ENCODE data around the gene ERICH2.

Gene ERICH2

DNA sequence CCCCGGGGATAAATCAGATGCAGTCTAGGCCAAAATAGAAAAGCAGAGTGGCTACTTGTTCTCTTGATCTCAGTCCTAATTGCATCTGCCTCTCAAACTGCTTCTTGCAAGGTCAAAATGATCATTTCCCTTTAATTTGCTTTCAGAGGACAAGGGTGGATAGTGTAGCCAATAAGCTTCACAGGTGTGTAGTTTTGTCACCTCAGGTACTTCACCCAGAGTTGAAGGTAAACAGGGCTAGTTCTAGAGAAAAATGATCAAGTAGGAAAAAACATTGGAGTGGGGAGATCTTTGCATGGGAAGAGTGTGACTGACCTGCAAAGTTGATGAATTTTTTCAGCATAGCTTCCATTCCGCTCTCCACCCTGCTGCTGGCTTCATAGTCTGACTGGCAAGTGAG is 8.7 kb downstream of the ERICH2 start:
- Histone ChIP-seq H3K4me3 (ENCODE audit: low read depth, low read length) (no peak overlapping the region), H3K36me3 (no peaks in the 10 kb centered on the region), H3K27me3 (ENCODE audit: insufficient read depth, low read depth, severe bottlenecking) (no peaks in the 10 kb centered on the region), H3K27ac (no peak overlapping the region), H3K9me3 (ENCODE audit: severe bottlenecking) (no peaks in the 10 kb centered on the region)
- DNase-seq, result no peak
- TF ChIP-seq, protein P1, sequence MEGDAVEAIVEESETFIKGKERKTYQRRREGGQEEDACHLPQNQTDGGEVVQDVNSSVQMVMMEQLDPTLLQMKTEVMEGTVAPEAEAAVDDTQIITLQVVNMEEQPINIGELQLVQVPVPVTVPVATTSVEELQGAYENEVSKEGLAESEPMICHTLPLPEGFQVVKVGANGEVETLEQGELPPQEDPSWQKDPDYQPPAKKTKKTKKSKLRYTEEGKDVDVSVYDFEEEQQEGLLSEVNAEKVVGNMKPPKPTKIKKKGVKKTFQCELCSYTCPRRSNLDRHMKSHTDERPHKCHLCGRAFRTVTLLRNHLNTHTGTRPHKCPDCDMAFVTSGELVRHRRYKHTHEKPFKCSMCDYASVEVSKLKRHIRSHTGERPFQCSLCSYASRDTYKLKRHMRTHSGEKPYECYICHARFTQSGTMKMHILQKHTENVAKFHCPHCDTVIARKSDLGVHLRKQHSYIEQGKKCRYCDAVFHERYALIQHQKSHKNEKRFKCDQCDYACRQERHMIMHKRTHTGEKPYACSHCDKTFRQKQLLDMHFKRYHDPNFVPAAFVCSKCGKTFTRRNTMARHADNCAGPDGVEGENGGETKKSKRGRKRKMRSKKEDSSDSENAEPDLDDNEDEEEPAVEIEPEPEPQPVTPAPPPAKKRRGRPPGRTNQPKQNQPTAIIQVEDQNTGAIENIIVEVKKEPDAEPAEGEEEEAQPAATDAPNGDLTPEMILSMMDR (IDR thresholded peaks at IDR 0.05; ENCODE audit: low read depth, low read length), result no peak

DNA sequence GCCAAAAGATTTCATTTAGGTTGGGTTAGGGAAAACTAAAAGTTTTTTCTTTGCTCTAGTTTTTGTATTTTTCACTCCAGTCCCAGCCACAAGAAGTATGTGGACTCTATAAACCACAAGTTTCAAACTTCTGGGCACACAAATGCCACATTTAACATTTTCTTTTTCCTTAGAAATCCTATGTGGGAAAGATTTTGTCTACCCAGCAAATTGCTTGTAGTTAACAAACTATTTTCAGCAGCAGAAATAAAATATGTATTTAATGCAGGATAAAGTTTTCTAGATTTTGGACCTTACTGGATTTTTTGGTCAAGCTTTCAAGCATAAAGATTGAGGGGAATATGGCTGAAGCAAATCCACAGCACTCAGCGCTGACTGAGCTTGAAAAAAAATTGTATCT is 9.1 kb downstream of the ERICH2 start:
- TF ChIP-seq, protein P1 (IDR thresholded peaks at IDR 0.05; ENCODE audit: low read depth, low read length), result no peak
- Histone ChIP-seq H3K36me3 (no peaks in the 10 kb centered on the region), H3K27me3 (ENCODE audit: insufficient read depth, low read depth, severe bottlenecking) (no peaks in the 10 kb centered on the region), H3K9me3 (ENCODE audit: severe bottlenecking) (no peaks in the 10 kb centered on the region), H3K27ac (no peak overlapping the region), H3K4me3 (ENCODE audit: low read depth, low read length) (no peak overlapping the region)
- no peak for DNase-seq

DNA sequence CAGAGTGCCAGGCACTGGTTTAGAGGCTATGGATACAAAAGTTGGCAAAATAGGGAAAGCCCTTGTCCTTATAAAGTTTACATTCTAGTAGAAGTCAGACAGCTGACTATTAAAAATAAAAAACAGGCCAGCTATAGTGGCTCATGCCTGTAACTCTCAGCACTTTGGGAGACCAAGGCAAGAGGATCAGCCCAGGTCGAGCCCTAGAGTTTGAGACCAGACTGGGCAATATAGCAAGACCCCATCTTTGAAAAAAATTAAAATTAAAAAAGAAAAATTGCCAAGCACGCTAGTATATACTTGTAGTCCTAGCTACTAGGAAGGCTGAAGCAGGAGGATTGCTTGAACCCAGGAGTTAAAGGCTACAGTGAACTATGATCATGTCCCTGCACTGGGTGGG is 12.5 kb downstream of the ERICH2 start:
- TF ChIP-seq, protein P1 (IDR thresholded peaks at IDR 0.05; ENCODE audit: low read depth, low read length), result no peak

DNA sequence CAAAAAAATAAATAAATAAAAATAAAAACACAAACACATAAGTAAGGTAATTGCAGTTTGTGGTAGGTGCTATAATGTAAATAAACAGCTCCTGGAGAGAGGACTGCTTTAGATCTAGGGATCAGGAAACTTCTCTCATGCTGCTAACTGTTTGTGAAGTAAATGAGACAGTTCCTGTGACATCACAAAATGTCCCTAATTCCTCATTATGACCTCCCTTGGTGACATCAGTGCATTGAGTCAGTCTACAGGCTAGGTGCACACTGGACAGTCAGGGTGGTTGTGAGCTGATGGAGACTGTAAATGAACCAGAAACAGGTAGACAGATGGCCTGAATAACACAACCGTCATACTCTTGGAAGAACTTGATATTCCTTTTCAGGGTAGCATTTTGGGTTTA is 13.4 kb downstream of the ERICH2 start:
- H3K27ac ChIP-seq, result no peak overlapping the region
- H3K9me3 ChIP-seq (ENCODE audit: severe bottlenecking), result no peaks in the 10 kb centered on the region
- H3K36me3 ChIP-seq, result no peaks in the 10 kb centered on the region
- no peaks in the 10 kb centered on the region for H3K27me3 ChIP-seq (ENCODE audit: insufficient read depth, low read depth, severe bottlenecking)
- TF ChIP-seq, protein P1 (IDR thresholded peaks at IDR 0.05; ENCODE audit: low read depth, low read length), result no peak
- no peak for DNase-seq
- H3K4me3 ChIP-seq (ENCODE audit: low read depth, low read length), result no peak overlapping the region

More for the DNA sequence above, 12.5 kb downstream of the ERICH2 start:
- Histone ChIP-seq H3K36me3 (no peaks in the 10 kb centered on the region), H3K9me3 (ENCODE audit: severe bottlenecking) (no peaks in the 10 kb centered on the region), H3K27ac (no peak overlapping the region), H3K4me3 (ENCODE audit: low read depth, low read length) (no peak overlapping the region), H3K27me3 (ENCODE audit: insufficient read depth, low read depth, severe bottlenecking) (no peaks in the 10 kb centered on the region)
- no peak for DNase-seq

DNA sequence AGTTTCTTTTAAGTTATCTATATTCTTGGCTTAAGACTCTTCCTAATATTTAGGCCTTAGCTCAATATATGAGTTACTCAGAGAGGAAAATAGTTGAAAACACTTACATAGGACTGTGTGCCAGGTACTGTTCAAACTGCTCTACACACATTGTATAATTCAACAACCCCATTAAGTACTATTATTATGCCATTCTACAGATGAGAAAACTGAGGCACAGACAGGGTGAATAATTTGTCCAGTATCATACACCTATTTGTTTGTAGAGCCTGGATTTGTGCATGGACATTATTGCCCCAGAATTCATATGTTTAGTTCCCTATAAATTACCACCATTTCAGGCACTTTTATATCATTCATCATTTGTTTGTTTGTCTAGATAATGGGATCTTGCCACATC is 28.8 kb downstream of the ERICH2 start:
- Histone ChIP-seq H3K9me3 (ENCODE audit: severe bottlenecking) (no peaks in the 10 kb centered on the region), H3K4me3 (ENCODE audit: low read depth, low read length) (no peak overlapping the region), H3K36me3 (no peaks in the 10 kb centered on the region), H3K27ac (no peak overlapping the region), H3K27me3 (ENCODE audit: insufficient read depth, low read depth, severe bottlenecking) (no peaks in the 10 kb centered on the region)
- no peak for DNase-seq
- TF ChIP-seq, protein P1 (IDR thresholded peaks at IDR 0.05; ENCODE audit: low read depth, low read length), result no peak

DNA sequence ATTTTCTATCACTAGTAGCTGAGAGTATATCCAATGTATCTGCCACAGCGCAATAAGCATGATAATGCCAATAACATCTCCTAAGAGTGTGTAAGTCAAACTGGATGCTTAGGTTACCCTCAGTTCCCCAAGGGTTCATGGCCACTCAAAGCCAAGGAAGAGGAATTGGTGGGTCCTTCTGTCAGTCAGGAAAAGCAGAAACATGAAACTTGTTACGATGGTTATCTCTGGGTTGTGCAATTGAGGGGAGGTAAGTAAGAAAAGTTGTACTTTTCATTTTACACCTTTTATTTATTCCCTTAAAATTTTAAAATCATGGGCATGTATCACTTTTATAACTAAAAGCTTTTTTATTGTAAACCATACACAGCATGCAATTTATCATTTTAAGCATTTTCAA is 36.4 kb downstream of the ERICH2 start:
- Histone ChIP-seq H3K4me3 (ENCODE audit: low read depth, low read length) (no peak overlapping the region), H3K36me3 (no peaks in the 10 kb centered on the region), H3K27ac (no peak overlapping the region), H3K27me3 (ENCODE audit: insufficient read depth, low read depth, severe bottlenecking) (no peaks in the 10 kb centered on the region), H3K9me3 (ENCODE audit: severe bottlenecking) (no peaks in the 10 kb centered on the region)
- TF ChIP-seq, protein P1 (IDR thresholded peaks at IDR 0.05; ENCODE audit: low read depth, low read length), result no peak
- no peak for DNase-seq
